Left ventricle myocardium inferior (tissue), 1 donor: ENCODE results near the gene GPR176. TPM values are rescaled to one million over a fixed set of nuclear protein-coding genes. Genes with fewer than 3 reads are reported as not detected.

ENCODE experiments used
- DNase-seq: peaks from one replicate; pipeline ENCODE4 v3.0.0-alpha.2; 2020
- H3K27ac ChIP-seq: fragments of 200-600 bp; replicated peaks from 2 replicates; pipeline ENCODE4 v1.8.0; 2021
- H3K27me3 ChIP-seq: fragments of 200-600 bp; 2 replicates; pipeline ENCODE4 v1.8.0; 2021; ENCODE audit warnings: low read depth
- H3K36me3 ChIP-seq: fragments of 200-600 bp; 2 replicates; pipeline ENCODE4 v1.8.0; 2021
- H3K4me1 ChIP-seq: fragments of 200-600 bp; 2 replicates; pipeline ENCODE4 v1.8.0; 2021
- H3K4me3 ChIP-seq: fragments of 200-600 bp; 2 replicates; pipeline ENCODE4 v1.8.0; 2021; ENCODE audit warnings: mild to moderate bottlenecking, moderate library complexity
- H3K9me3 ChIP-seq: fragments of 200-600 bp; replicated peaks from 2 replicates; pipeline ENCODE4 v1.8.0; 2021
- CTCF ChIP-seq: fragments of 200-600 bp; IDR thresholded peaks from 2 replicates; pipeline ENCODE4 v1.8.0; 2021; ENCODE audit warnings: antibody characterized with exemption, mild to moderate bottlenecking, borderline replicate concordance
- intact Hi-C: fragments of 100-400 bp; cut with micrococcal nuclease; formaldehyde crosslinking; loops from one replicate; pipeline ENCODE4 v1.11.0; 2022
- total RNA-seq: library from RNA; stranded (reverse); fragmentation: NEBNext Ultra II Directional; extraction: Animal tissue kit (Norgen Biotek cat#: 25700); gene quantifications from one replicate; pipeline ENCODE4 v1.2.1, GENCODE V29; 2021
- donor health status: DM: no; HTN: yes; CAD: no; lungs with severe emphysema.

The GPR176 gene
- total RNA-seq, 1 donor from 2014 or later, result 1.6 TPM

- no peak for DNase-seq
- Histone ChIP-seq H3K27me3 (no peaks in the 10 kb centered on the region), H3K9me3 (peaks cover 6% of the 10 kb centered on the region), H3K4me1 (no peaks in the 10 kb centered on the region), H3K4me3 (no peak overlapping the region), H3K27ac (no peak overlapping the region), H3K36me3 (no peaks in the 10 kb centered on the region)
- no peak for TF ChIP-seq CTCF
- intact Hi-C loops, result no loop called here
These were observed 76.5 kb downstream of the GPR176 start for GRCh38 chr15:39843565-39843964.

GRCh38 chr15:39837454-39837853 is 82.6 kb downstream of the GPR176 start:
- Histone ChIP-seq H3K4me3 (no peak overlapping the region), H3K4me1 (no peaks in the 10 kb centered on the region), H3K36me3 (no peaks in the 10 kb centered on the region), H3K9me3 (peaks cover 6% of the 10 kb centered on the region), H3K27ac (no peak overlapping the region), H3K27me3 (no peaks in the 10 kb centered on the region)
- intact Hi-C loops, result no loop called here
- DNase-seq, result no peak
- no peak for TF ChIP-seq CTCF

GRCh38 chr15:39835550-39835949 is 84.5 kb downstream of the GPR176 start:
- Histone ChIP-seq H3K4me3 (no peak overlapping the region), H3K9me3 (peaks cover 6% of the 10 kb centered on the region), H3K36me3 (no peaks in the 10 kb centered on the region), H3K27ac (no peak overlapping the region), H3K27me3 (no peaks in the 10 kb centered on the region), H3K4me1 (no peaks in the 10 kb centered on the region)
- intact Hi-C loops, result no loop called here
- no peak for TF ChIP-seq CTCF
- DNase-seq, result no peak

- Histone ChIP-seq H3K9me3 (no peaks in the 10 kb centered on the region), H3K4me3 (no peak overlapping the region), H3K27ac (no peak overlapping the region), H3K27me3 (no peaks in the 10 kb centered on the region), H3K4me1 (no peaks in the 10 kb centered on the region), H3K36me3 (no peaks in the 10 kb centered on the region)
- intact Hi-C loops, result no loop called here
- DNase-seq, result no peak
- no peak for TF ChIP-seq CTCF
These were observed 85.8 kb downstream of the GPR176 start for GRCh38 chr15:39834256-39834655.

- no peak overlapping the region for H3K4me3 ChIP-seq
- TF ChIP-seq CTCF, result no peak
- intact Hi-C loops, result no loop called here
- H3K4me1 ChIP-seq, result peaks cover 1% of the 10 kb centered on the region
- no peaks in the 10 kb centered on the region for H3K27me3 ChIP-seq
- no peak overlapping the region for H3K27ac ChIP-seq
- DNase-seq, result no peak
- H3K36me3 ChIP-seq, result no peaks in the 10 kb centered on the region
- H3K9me3 ChIP-seq, result no peaks in the 10 kb centered on the region
These were observed 86.5 kb downstream of the GPR176 start for GRCh38 chr15:39833515-39833981.

GRCh38 chr15:39830166-39830565 is 89.9 kb downstream of the GPR176 start:
- H3K27me3 ChIP-seq, result no peaks in the 10 kb centered on the region
- no peaks in the 10 kb centered on the region for H3K9me3 ChIP-seq
- no peak for DNase-seq
- H3K4me3 ChIP-seq, result no peak overlapping the region
- no peak for TF ChIP-seq CTCF
- H3K27ac ChIP-seq, result no peak overlapping the region
- H3K36me3 ChIP-seq, result no peaks in the 10 kb centered on the region
- intact Hi-C loops, result no loop called here
- H3K4me1 ChIP-seq, result peaks cover 5% of the 10 kb centered on the region
